ENCODE data around the gene MCF2L.

MCF2L gene

DNA sequence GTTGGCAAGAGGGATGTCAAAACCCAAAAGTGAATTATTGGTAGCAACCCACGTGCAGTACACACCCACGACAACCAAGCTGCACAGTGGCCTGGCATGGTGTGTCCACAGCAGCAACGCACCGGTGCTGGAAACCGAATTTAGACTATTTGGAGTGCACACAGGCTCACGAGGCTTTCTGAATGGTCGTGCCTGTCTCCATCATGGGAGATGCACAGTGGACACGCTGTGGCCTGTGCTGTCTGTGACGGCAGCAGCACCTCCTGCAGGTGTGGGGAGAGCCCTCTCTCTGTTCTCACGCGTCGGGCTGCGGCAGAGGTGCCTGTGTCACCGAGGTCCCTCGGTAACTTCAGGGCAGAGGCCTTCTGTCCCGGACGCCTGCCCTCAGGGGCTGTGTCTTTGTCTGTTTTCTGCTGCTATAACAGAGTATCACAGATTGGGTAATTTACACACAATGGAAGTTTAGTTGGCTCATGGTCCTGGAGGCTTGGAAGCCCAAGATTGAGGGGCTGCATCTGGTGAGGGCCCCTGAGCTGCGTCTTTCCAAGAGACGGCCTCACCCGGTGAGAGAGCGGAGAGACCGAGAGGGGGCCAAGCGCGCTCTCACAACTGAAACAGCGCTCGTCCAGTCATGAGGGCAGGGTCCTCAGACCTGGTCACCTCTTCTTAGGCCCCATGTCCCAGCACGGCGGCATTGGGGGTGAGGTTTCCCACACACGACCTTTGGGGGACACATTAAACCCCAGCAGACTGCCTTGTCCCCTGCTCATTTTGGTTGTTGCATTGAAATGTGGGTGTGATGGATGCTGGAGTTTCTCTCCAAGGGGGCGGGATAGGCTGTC lies 9.1 kb upstream of the MCF2L start:
- no peaks in the 10 kb centered on the region for H3K27me3 ChIP-seq (ENCODE audit: control insufficient read depth, insufficient read depth, low read length)
- H3K27ac ChIP-seq (ENCODE audit: low read length): no peak overlapping the region
- H3K4me1 ChIP-seq (ENCODE audit: control insufficient read depth, low read depth, low read length): peaks cover 11% of the 10 kb centered on the region
- H3K4me3 ChIP-seq (ENCODE audit: low read length): no peak overlapping the region
- no peaks in the 10 kb centered on the region for H3K9me3 ChIP-seq (ENCODE audit: control insufficient read depth, low read depth, low read length)
- H3K9ac ChIP-seq (ENCODE audit: low read length): no peak overlapping the region
- no peaks in the 10 kb centered on the region for H3K36me3 ChIP-seq (ENCODE audit: control insufficient read depth, low read depth, low read length)

DNA sequence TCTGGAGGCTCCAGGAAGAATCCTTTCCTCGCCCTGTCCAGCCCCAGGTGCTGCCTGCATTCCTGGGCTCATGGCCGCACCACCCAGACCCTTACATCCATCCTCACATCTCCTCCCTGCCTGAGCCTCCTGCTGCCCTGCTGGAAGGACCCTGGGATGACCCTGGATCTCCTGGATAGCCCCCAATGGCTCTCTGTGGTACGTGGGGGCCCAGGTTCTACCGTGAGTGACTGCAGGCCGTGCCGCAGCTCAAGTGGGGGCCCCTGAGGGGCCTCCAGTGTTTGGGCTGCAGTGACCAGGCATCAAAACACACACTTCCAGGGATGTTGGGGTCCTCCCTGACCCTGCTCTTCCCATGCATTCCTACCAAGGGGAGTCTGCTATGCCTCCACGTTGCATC lies 8.3 kb upstream of the MCF2L start:
- Histone ChIP-seq H3K9me3 (ENCODE audit: control insufficient read depth, low read depth, low read length) (no peaks in the 10 kb centered on the region), H3K27me3 (ENCODE audit: control insufficient read depth, insufficient read depth, low read length) (no peaks in the 10 kb centered on the region), H3K4me1 (ENCODE audit: control insufficient read depth, low read depth, low read length) (peaks cover 11% of the 10 kb centered on the region), H3K4me3 (ENCODE audit: low read length) (no peak overlapping the region), H3K36me3 (ENCODE audit: control insufficient read depth, low read depth, low read length) (no peaks in the 10 kb centered on the region), H3K27ac (ENCODE audit: low read length) (no peak overlapping the region), H3K9ac (ENCODE audit: low read length) (no peak overlapping the region)

DNA sequence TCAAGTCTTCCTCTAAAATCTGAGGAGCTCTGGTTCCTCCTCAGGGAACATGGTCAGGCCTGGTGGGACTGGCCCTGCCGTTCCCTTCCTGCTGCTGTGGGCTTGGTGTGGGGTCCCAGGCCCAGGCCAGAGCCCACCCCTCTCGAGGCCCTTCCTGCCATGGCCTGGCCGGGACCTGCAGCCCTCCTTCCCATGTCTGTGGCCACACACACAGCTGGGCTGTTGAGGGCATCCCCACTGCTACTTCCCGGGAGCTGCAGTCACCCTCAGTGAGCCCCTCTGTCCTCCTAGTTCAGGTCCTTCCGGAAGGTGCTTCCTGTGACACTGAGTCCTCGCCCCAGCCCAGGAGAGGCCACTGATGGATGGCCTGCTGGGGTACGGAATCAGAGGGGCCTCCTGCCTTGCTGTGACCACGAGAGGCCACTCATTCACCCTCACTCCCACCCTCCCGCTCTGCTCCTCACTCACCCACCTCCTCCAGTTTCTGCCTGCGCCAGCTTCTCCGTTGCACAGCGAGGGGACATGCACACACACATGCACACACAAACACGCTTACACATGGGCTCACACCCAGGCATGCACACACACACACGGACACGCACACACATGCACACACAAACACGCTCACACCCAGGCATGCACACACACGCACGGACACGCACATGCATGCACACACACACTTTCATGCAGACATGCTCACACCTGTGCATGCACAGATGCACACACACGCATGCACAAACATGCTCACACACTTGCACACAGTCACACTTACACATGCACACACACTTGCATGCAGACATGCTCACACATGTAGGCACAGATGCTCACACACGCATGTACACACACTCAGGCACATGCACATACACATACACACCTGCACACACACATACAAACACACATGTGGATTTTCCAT lies 7.3 kb upstream of the MCF2L start:
- H3K36me3 ChIP-seq (ENCODE audit: control insufficient read depth, low read depth, low read length): no peaks in the 10 kb centered on the region

DNA sequence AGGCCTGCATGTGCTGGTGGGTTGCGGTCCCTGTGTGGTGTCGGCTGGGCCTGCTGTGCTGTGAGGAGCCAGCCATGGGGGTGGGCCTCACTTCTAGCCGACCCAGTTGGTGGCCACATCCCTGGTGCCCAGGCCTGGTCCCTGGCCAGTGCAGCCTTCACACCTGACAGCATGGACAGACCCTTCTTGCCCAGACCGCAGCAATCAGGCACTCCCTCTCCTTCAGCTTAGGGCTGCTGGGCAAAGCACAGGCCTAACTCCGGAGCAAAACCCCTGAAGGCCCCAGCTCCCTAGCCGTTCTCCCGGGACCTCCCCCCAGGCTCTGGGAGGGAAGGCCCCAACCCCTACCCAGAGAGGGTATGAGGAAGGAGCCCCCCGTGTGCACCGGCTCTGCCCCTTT lies 6.6 kb upstream of the MCF2L start:
- no peaks in the 10 kb centered on the region for H3K27me3 ChIP-seq (ENCODE audit: control insufficient read depth, insufficient read depth, low read length)
- no peaks in the 10 kb centered on the region for H3K9me3 ChIP-seq (ENCODE audit: control insufficient read depth, low read depth, low read length)
- no peak overlapping the region for H3K9ac ChIP-seq (ENCODE audit: low read length)
- H3K4me3 ChIP-seq (ENCODE audit: low read length): no peak overlapping the region
- peaks cover 2% of the 10 kb centered on the region for H3K4me1 ChIP-seq (ENCODE audit: control insufficient read depth, low read depth, low read length)
- H3K36me3 ChIP-seq (ENCODE audit: control insufficient read depth, low read depth, low read length): no peaks in the 10 kb centered on the region
- no peak overlapping the region for H3K27ac ChIP-seq (ENCODE audit: low read length)

More for the DNA sequence above, 7.3 kb upstream of the MCF2L start:
- Histone ChIP-seq H3K9ac (ENCODE audit: low read length) (no peak overlapping the region), H3K4me3 (ENCODE audit: low read length) (no peak overlapping the region), H3K27me3 (ENCODE audit: control insufficient read depth, insufficient read depth, low read length) (no peaks in the 10 kb centered on the region), H3K27ac (ENCODE audit: low read length) (no peak overlapping the region), H3K4me1 (ENCODE audit: control insufficient read depth, low read depth, low read length) (peaks cover 8% of the 10 kb centered on the region), H3K9me3 (ENCODE audit: control insufficient read depth, low read depth, low read length) (no peaks in the 10 kb centered on the region)

DNA sequence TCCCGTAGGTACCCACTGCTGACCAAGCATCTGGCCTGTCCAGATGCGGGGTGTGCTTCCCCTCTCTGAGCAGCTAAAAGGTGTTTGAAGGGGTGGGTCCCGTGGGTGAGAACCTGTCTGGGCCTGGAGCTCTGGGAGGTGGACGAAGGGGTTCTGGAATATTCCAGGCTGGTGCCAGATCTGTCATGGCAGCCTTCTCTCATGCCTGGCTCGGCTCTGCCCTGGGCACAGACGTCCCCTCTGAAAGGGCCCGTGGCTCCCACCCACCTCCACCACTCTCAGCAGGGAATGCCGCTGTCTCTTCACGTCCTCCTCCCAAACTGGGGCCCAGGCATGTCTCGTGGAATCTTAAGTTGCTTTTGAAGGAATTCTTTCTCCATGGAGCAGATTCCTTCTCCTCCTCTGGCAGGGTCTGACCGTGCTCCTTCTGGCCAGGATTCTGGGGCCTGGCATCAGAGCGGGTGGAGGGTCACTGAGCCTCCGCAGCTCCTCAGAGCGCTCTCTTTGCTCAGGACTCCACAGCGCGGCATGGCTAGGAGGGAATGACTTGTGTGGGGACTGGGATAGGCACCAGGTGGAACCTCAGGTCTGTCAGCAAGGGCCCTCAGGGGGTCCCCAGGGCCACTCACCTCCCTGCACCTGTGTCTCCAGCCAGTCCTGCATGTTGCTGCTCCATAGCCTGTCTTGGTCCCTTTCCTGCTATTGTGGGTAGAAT lies 5.9 kb upstream of the MCF2L start:
- H3K36me3 ChIP-seq (ENCODE audit: control insufficient read depth, low read depth, low read length): no peaks in the 10 kb centered on the region
- H3K27me3 ChIP-seq (ENCODE audit: control insufficient read depth, insufficient read depth, low read length): peaks cover 1% of the 10 kb centered on the region
- no peak overlapping the region for H3K27ac ChIP-seq (ENCODE audit: low read length)
- no peak overlapping the region for H3K4me3 ChIP-seq (ENCODE audit: low read length)
- no peaks in the 10 kb centered on the region for H3K4me1 ChIP-seq (ENCODE audit: control insufficient read depth, low read depth, low read length)
- no peak overlapping the region for H3K9ac ChIP-seq (ENCODE audit: low read length)
- no peaks in the 10 kb centered on the region for H3K9me3 ChIP-seq (ENCODE audit: control insufficient read depth, low read depth, low read length)

DNA sequence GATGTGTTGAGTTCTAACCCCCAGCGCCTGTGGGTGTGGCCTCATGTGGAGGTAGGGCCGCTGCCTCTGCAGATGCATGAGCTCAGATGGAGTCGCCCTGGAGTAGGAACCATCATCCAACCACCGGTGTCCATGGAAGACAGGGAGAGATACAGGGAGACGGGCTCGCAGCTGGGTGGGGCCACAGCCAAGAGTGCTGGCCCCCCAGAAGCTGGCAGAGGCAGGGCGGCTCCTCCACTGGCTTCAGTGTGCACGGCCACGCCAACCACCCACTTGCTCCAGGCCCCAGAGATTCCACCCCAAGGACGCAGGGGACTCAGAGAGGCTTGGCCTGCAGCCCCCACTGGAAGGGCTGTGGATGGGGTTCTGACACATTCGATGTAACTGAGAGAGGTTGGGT lies 5.4 kb upstream of the MCF2L start:
- Histone ChIP-seq H3K27me3 (ENCODE audit: control insufficient read depth, insufficient read depth, low read length) (peaks cover 6% of the 10 kb centered on the region), H3K4me3 (ENCODE audit: low read length) (no peak overlapping the region), H3K9me3 (ENCODE audit: control insufficient read depth, low read depth, low read length) (no peaks in the 10 kb centered on the region), H3K27ac (ENCODE audit: low read length) (no peak overlapping the region), H3K4me1 (ENCODE audit: control insufficient read depth, low read depth, low read length) (no peaks in the 10 kb centered on the region), H3K36me3 (ENCODE audit: control insufficient read depth, low read depth, low read length) (no peaks in the 10 kb centered on the region), H3K9ac (ENCODE audit: low read length) (no peak overlapping the region)

DNA sequence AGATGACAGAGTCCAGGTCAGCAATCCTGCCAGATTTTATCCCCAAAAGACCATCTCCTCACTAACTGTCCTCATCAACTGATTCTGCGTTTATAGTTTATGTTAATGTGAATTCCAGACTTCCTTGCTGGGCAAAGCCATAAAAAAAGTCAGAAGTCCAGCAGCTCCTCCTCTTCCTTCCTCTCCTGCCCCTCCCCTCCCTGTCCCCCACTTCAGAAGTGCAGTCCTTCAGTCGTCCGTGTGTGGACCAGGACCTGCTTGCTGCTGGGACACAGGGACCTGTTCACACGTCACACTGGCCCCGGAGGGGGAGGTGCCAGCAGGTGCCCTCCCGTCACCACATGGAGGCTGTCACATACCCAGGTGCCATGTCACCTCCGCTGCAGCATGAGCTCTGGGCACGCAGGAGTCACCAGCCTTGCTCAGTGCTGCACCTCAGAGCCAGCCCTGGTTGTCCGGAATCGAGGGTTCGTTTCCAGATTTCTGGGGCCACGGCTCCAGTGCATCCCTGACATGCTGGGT lies 4.0 kb upstream of the MCF2L start:
- H3K4me1 ChIP-seq (ENCODE audit: control insufficient read depth, low read depth, low read length): peaks cover 5% of the 10 kb centered on the region
- H3K4me3 ChIP-seq (ENCODE audit: low read length): no peak overlapping the region
- H3K9me3 ChIP-seq (ENCODE audit: control insufficient read depth, low read depth, low read length): no peaks in the 10 kb centered on the region
- H3K27me3 ChIP-seq (ENCODE audit: control insufficient read depth, insufficient read depth, low read length): peaks cover 15% of the 10 kb centered on the region
- H3K27ac ChIP-seq (ENCODE audit: low read length): no peak overlapping the region
- no peak overlapping the region for H3K9ac ChIP-seq (ENCODE audit: low read length)
- H3K36me3 ChIP-seq (ENCODE audit: control insufficient read depth, low read depth, low read length): no peaks in the 10 kb centered on the region

DNA sequence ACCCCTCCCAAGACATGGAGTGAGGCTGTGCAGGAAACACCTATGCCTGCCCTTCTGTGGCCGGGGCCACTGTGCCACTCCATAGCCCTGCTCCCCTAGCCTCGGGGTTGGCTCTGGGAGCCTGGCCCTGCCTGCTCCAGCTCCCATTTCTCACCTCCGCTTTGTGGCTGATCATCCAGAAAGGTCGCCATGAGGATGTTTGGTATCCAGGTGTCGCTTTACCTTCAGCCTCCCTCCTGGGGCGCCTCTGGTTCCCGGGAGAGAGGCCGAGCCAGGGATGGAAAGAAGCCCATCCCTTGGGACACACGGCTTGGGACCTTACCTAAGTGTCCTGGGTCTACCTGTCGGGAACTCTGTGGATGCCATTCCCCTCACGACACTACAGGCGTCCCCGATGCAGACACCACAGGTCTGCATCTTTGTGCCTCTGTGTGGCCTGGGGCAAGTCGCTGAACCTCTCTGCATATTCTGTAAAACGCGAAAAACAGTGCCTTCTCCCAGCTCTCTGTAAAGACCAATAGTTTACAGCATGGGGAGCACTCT lies 3.4 kb upstream of the MCF2L start:
- no peak overlapping the region for H3K27ac ChIP-seq (ENCODE audit: low read length)
- no peak overlapping the region for H3K9ac ChIP-seq (ENCODE audit: low read length)
- peaks cover 5% of the 10 kb centered on the region for H3K4me1 ChIP-seq (ENCODE audit: control insufficient read depth, low read depth, low read length)
- H3K27me3 ChIP-seq (ENCODE audit: control insufficient read depth, insufficient read depth, low read length): peaks cover 20% of the 10 kb centered on the region
- H3K9me3 ChIP-seq (ENCODE audit: control insufficient read depth, low read depth, low read length): no peaks in the 10 kb centered on the region
- no peak overlapping the region for H3K4me3 ChIP-seq (ENCODE audit: low read length)
- no peaks in the 10 kb centered on the region for H3K36me3 ChIP-seq (ENCODE audit: control insufficient read depth, low read depth, low read length)

DNA sequence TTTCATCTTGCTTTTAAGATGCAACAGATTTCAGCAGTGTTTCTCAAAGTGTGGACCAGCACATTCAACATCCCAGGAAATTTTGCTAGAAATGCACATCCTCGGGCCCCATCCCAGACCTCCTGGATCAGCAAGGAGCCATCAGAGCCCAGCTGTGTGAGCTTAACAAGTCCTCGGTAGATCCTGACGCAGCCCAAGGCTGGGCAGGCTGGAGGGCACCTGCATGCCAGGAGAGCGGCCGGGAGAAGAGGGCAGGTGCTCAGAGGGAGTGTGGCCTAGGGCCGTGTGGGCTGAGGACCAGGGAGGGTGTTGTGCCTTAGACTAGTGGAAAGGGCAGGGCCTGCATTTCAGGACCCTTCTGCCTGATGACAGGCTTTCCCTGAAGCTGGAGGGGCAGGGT lies 2.2 kb upstream of the MCF2L start:
- no peak overlapping the region for H3K9ac ChIP-seq (ENCODE audit: low read length)
- no peak overlapping the region for H3K27ac ChIP-seq (ENCODE audit: low read length)
- no peaks in the 10 kb centered on the region for H3K9me3 ChIP-seq (ENCODE audit: control insufficient read depth, low read depth, low read length)
- H3K4me3 ChIP-seq (ENCODE audit: low read length): no peak overlapping the region
- H3K27me3 ChIP-seq (ENCODE audit: control insufficient read depth, insufficient read depth, low read length): peaks cover 20% of the 10 kb centered on the region
- H3K4me1 ChIP-seq (ENCODE audit: control insufficient read depth, low read depth, low read length): peaks cover 5% of the 10 kb centered on the region
- no peaks in the 10 kb centered on the region for H3K36me3 ChIP-seq (ENCODE audit: control insufficient read depth, low read depth, low read length)

DNA sequence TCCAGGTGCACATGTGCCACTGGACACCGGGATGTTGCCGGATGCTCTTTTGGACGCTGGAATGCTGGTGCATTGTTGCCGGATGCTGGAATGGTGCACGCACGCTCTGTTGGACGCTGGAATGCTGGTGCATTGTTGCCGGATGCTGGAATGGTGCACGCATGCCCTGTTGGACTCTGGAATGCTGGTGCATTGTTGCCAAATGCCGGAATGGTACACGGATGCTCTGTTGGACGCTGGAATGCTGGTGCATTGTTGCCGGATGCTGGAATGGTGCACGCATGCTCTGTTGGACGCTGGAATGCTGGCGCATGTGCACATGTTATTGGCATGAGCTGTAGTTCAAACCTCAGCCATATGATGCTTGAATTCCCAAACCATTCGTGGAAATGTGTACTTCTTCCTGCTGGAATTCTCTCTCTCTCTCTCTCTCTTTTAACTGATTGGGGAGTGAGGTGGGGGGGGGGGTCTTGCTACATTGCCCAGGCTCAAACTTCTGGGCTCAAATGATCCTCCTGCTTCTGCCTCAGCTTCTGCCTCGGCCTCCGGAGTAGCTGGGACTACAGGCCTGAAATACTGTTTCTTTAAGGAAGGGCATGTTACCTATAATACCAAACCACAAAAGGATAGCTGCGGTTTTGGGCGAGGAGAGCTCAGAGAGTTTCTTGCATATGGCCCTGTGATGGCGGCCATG lies 1.2 kb upstream of the MCF2L start:
- Histone ChIP-seq H3K36me3 (ENCODE audit: control insufficient read depth, low read depth, low read length) (no peaks in the 10 kb centered on the region), H3K9ac (ENCODE audit: low read length) (no peak overlapping the region), H3K4me1 (ENCODE audit: control insufficient read depth, low read depth, low read length) (peaks cover 5% of the 10 kb centered on the region), H3K4me3 (ENCODE audit: low read length) (peak overlapping the region; percentile 63), H3K27me3 (ENCODE audit: control insufficient read depth, insufficient read depth, low read length) (peaks cover 20% of the 10 kb centered on the region), H3K27ac (ENCODE audit: low read length) (no peak overlapping the region), H3K9me3 (ENCODE audit: control insufficient read depth, low read depth, low read length) (no peaks in the 10 kb centered on the region)

Measured in iPS-18a (cell line).